Fibroblast of skin of left quadriceps (primary cell): Measurements from ENCODE around the gene BRINP3.
"Not testable (repeated sequence)": the region's sequence is repeated elsewhere in the genome, so short reads cannot be mapped to it uniquely, and the experiment has no call there.

Experiments used
- DNase-seq, 2 experiments: peaks; one replicate each; pipeline ENCODE4 v3.0.0-alpha.2; 2013; ENCODE audit warnings: low read depth in 2 of 2

The BRINP3 gene

GRCh38 chr1:190477762-190478148, at the start of gene BRINP3:
BRINP3 (minus strand) TSS chr1:190477864.
- DNase-seq: no peak

DNA sequence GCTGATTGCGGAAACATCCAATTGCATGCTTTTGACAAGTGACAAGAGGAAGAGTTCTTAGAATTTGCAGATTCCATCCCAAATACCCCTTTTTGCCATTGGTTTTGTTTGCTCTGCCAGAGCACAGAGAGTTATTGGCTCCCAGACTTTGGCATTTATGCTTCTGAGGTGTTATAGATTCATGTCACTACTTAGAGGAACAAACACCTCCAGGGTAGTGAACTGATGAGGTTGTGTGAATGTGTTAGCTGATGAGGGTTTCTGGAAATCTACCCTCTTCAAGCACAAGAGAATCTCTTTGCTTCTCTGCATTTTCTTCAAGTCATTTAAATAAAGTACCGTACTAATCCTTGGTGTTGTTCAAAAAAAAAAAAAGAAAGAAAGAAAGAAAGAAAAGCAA, 33.9 kb upstream of the BRINP3 start:
- no peak for DNase-seq

GRCh38 chr1:190507357-190507756, 29.7 kb upstream of the BRINP3 start:
- DNase-seq: no peak

- DNase-seq: not testable (repeated sequence)
Observed at GRCh38 chr1:190504539-190504938, 26.9 kb upstream of the BRINP3 start.

DNA sequence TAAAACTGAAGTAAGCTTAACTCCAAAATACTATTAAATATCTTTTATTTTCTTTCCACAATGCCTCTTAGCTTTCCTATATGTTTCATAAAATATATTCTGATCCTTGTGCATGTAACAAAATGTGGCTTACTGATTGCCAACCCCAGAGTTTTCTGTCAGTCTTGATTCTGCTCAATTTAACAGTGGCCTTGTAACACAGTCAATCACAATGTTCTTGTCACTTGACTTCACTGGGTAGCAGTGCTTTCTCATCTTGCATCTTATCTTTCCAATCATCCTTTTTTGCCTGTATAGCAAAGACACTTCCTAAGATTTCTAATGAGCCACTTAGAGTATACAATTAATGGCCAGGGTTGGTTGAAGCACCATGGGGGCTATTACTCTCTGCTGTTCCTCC, 19.9 kb upstream of the BRINP3 start:
- DNase-seq: no peak

GRCh38 chr1:190494451-190494850, 16.8 kb upstream of the BRINP3 start:
- no peak for DNase-seq

DNA sequence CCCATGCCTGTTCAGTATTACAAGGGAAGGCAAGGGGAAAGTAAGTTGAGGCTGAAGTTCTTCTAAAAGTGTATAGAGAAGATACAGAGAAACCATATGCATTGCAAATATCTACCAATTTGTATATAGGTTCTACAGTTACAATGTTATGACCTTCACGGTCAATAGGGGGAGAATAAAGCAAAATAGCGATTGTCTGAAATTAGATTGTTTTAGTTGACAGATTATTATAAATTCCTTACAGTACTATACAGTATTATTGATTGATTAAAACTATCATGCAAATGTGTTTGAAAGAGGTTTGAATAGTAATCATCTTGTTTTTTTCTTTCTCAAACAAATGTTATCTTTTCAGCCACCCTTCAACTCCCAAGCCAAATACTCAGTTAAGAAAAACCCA, 13.7 kb upstream of the BRINP3 start:
- DNase-seq: no peak

- DNase-seq: no peak
Observed at GRCh38 chr1:190484045-190484444, 6.4 kb upstream of the BRINP3 start.

DNA sequence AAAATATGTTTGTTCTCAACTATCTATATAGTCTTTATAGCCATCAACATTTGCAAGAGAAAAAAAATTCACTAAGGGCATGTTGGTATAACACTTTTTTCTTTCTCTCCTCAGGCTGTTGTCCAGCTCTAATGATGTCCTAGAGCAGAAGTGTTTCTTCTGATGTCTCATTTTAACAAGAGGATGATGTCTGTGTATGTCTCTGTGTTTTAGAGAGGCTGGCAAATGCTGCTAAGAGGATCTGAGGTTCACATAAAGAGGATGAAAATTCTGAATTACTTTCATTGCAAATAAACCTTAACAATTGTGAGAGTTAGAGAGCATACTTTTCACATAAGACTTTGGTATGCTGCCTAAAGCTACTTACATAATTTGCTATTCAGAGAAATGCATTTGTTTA, 2.6 kb upstream of the BRINP3 start:
- DNase-seq: no peak

- no peak for DNase-seq
Observed at GRCh38 chr1:190479516-190479915, 1.9 kb upstream of the BRINP3 start.

- DNase-seq: no peak
Observed at GRCh38 chr1:190479050-190479397, 1.4 kb upstream of the BRINP3 start.

DNA sequence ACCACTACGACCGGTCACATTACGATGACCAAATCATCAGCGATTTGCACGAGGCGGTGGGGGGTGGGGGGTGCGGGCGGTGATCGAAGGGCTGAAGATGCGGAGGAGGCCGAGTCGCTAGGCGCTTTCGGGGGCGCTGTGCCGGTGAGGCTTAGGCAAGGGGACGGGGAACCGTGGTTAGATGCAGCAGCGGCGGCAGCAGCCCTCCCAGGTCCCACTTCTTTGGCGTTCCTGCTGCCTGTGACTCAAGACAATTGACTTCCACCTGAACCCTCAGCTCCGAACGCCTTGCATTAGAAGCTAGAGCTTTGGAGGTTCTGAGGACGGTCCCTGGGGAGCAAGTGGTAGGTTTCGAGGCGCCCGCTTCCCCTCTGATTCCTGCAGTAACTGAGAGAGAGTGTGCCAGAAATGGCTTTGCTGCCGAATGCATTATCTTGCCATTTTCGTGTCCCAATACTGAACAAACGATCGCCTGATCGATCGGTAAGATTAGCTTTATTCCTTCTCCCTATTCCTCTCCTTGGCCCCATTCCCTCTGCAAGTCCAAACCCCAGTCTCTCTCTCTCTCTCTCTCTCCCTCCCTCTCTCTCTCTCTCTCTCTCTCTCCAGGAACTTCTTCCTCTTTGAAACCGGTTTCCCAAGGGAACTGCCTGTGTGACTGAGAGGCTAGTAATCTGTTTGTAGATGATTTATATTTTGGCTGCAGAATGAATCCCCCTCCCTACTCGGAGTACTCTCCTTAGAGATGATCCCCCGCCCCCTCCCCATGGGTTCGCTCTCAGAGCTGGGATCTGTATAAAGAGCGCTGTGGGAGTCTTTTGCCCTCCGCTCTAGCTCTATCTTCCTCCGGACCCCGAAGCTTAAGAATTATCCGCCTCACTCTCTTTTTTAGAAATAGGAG, 735 bp upstream of the BRINP3 start:
- DNase-seq: peak in 1 of 2 experiments; percentile 20

GRCh38 chr1:190476806-190477205, 858 bp downstream of the BRINP3 start:
- DNase-seq: no peak

DNA sequence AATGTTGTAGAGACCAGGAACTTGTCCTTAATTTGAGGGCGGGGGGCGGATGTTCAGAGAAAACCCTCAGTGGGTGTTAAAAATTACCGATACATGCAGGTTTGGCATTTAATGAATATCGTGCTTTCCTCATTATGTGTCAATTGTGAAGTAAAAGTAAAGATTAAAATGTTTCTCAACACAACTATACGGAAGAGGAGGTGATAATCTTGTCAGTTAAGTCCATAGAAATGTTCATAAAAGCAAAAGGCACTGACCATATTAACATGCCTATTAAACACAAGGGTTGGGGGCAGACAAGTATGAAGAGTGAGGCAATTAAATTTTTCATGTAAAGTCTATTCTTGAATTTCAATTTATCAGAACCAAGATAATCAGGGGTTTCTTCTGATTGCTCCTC, 1.3 kb downstream of the BRINP3 start:
- no peak for DNase-seq

DNA sequence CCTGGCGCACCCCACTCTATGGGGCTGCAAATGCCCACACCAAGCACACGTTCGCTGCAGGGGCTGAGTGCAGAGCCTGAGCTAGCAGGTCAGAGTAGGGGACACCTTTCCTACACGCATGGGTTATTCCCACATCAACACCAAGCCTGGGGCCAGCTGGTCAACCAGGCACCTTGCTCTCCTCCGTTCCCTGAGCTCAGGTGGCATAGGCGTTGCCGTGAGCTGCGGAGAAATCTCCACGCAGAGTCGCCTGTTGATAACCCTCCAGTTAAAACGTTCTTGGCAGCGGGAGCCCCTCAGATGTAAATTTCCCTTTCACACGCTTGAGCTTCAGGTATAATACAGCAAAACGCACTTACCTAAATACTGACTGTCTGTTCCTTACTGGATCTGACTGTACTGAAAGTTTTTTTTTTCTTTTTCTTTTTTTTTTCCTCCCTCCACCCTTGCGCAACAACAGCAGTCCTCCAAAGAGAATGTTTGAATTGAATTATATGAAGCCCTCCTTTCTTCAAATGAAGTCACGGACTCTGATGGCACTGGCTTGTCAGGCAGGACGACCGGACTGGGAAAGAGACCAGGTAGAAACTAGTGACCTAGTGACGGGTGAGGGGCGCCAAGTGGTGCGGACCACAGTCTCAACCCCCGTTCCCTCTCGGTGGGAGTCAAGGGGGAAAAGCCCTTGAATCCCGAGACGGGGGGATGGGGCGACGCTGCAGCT, 2.1 kb downstream of the BRINP3 start:
- no peak for DNase-seq

DNA sequence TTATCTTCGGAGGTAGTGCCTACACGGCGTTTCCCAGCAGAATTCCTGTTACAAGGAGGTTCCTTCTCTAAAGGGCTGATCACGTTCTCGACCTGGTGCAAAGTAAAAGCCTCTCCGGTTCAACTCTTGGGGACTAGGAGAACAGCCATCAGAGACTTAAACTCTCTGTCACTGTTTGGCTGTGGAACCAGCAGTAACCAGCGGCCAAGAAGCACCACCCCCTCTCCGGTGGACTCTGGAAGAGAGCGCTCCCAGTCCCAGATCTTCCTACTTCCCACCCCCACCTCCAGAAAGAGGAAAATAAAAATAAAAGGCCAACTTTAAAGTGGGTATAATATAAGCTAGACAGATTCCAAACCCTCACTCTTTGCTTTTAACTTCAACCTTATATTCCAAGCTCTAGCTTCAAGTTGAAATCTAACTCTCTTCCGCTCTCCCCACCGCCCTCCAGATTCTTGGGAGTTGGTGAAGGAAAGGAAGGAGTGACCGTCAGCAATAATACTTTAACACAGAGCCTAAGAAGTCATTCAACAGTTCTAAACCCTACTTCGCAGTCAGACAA, 2.9 kb downstream of the BRINP3 start:
- no peak for DNase-seq

GRCh38 chr1:190474010-190474409, 3.7 kb downstream of the BRINP3 start:
- no peak for DNase-seq

GRCh38 chr1:190472494-190472893, 5.2 kb downstream of the BRINP3 start:
- DNase-seq: no peak

GRCh38 chr1:190472042-190472441, 5.6 kb downstream of the BRINP3 start:
- DNase-seq: no peak

DNA sequence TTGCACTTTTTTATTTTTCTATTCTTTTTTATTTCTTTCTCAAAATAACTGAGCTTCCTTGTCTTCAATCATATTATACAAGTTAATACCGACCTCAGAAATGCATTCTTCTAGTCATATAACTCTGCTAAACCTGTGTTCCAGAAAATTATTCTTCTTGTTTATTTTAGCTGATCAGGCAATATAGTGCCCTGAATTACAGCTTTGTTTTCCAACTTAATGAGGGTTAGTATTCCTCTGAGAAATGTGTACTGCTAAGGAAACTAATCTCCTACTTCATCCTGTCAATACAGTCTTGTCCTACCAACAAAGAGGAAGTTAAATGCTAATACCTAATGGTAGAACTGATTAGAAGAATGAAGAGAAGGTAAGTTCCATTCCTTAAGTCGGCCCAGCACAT, 13.0 kb downstream of the BRINP3 start:
- DNase-seq: no peak

DNA sequence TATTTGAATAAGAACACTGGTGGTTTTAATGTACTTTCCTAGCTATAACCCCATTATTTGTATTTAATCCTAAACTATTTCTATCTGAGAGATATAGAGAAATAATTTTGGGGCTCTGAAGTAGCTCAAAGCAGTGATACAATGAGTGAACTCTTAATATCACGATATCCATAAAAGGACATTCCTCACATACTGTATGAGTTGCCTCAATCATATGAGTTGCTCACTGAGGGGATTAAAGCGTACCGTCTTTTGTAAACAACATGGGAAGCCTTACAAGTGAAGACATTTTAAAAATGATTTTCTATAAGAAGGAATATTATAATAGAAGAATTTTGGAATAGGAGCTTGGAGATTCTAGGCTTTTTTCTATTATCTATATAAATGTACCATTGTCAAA, 21.5 kb downstream of the BRINP3 start:
- no peak for DNase-seq

- no peak for DNase-seq
Observed at GRCh38 chr1:190455631-190456030, 22.0 kb downstream of the BRINP3 start.

GRCh38 chr1:190453550-190453949, 24.1 kb downstream of the BRINP3 start:
- no peak for DNase-seq
